ENCODE results near the gene TCFL5. TPM values are rescaled to one million over a fixed set of nuclear protein-coding genes. Genes with fewer than 3 reads are reported as not detected.

The TCFL5 gene
- total RNA-seq, 1 experiment from 2014 or later = 19.1 TPM

- no peak for DNase-seq (ENCODE audit: low read depth)
Measured at GRCh38 chr20:62896526-62896925, 34.9 kb upstream of the TCFL5 start.

GRCh38 chr20:62895539-62895938, 33.9 kb upstream of the TCFL5 start:
- DNase-seq (ENCODE audit: low read depth) = no peak

GRCh38 chr20:62894261-62894660, 32.6 kb upstream of the TCFL5 start:
- DNase-seq (ENCODE audit: low read depth) = no peak

GRCh38 chr20:62893700-62894099, 32.1 kb upstream of the TCFL5 start:
- no peak for DNase-seq (ENCODE audit: low read depth)

- DNase-seq (ENCODE audit: low read depth) = no peak
Measured at GRCh38 chr20:62892348-62893304, 31.0 kb upstream of the TCFL5 start.

GRCh38 chr20:62891111-62891510, 29.5 kb upstream of the TCFL5 start:
- DNase-seq (ENCODE audit: low read depth) = no peak

GRCh38 chr20:62890444-62890843, 28.8 kb upstream of the TCFL5 start:
- DNase-seq (ENCODE audit: low read depth) = no peak

- no peak for DNase-seq (ENCODE audit: low read depth)
Measured at GRCh38 chr20:62889871-62890270, 28.2 kb upstream of the TCFL5 start.

GRCh38 chr20:62889411-62889810, 27.8 kb upstream of the TCFL5 start:
- no peak for DNase-seq (ENCODE audit: low read depth)

GRCh38 chr20:62888910-62889309, 27.3 kb upstream of the TCFL5 start:
- no peak for DNase-seq (ENCODE audit: low read depth)

- no peak for DNase-seq (ENCODE audit: low read depth)
Measured at GRCh38 chr20:62888406-62888805, 26.8 kb upstream of the TCFL5 start.

GRCh38 chr20:62887860-62888239, 26.2 kb upstream of the TCFL5 start:
- peak; percentile 40 for DNase-seq (ENCODE audit: low read depth)

- DNase-seq (ENCODE audit: low read depth) = peak; percentile 81
Measured at GRCh38 chr20:62887152-62887859, 25.7 kb upstream of the TCFL5 start.

- no peak for DNase-seq (ENCODE audit: low read depth)
Measured at GRCh38 chr20:62886709-62887058, 25.1 kb upstream of the TCFL5 start.

- no peak for DNase-seq (ENCODE audit: low read depth)
Measured at GRCh38 chr20:62885896-62886708, 24.5 kb upstream of the TCFL5 start.

- DNase-seq (ENCODE audit: low read depth) = no peak
Measured at GRCh38 chr20:62885046-62885895, 23.6 kb upstream of the TCFL5 start.

- DNase-seq (ENCODE audit: low read depth) = no peak
Measured at GRCh38 chr20:62884556-62884955, 22.9 kb upstream of the TCFL5 start.

GRCh38 chr20:62882426-62882825, 20.8 kb upstream of the TCFL5 start:
- DNase-seq (ENCODE audit: low read depth) = no peak

- DNase-seq (ENCODE audit: low read depth) = no peak
Measured at GRCh38 chr20:62881662-62882395, 20.2 kb upstream of the TCFL5 start.

GRCh38 chr20:62880935-62881661, 19.5 kb upstream of the TCFL5 start:
- DNase-seq (ENCODE audit: low read depth) = no peak
